Measurements from ENCODE around the gene PSIP1.

DNA sequence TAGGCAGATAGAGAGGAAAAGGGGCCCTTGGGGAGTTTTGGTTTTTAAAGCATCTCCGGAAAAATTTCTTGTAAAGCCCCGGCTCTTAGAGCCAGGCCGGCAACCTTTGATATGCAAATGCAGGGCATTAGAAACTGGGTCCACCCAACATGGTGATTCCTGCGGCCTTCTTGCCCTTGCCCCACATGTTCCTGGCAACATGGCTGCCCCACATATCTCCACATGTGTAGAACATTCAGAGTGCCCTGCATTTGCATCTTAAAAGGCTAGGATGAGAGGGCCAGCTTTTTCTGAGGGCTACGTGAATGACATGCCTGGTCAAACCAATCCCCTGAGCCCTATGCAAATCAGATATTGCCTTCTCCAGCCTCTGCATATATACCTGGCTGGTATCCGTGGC, 93.1 kb downstream of the PSIP1 start:
- TF ChIP-seq, protein P1, sequence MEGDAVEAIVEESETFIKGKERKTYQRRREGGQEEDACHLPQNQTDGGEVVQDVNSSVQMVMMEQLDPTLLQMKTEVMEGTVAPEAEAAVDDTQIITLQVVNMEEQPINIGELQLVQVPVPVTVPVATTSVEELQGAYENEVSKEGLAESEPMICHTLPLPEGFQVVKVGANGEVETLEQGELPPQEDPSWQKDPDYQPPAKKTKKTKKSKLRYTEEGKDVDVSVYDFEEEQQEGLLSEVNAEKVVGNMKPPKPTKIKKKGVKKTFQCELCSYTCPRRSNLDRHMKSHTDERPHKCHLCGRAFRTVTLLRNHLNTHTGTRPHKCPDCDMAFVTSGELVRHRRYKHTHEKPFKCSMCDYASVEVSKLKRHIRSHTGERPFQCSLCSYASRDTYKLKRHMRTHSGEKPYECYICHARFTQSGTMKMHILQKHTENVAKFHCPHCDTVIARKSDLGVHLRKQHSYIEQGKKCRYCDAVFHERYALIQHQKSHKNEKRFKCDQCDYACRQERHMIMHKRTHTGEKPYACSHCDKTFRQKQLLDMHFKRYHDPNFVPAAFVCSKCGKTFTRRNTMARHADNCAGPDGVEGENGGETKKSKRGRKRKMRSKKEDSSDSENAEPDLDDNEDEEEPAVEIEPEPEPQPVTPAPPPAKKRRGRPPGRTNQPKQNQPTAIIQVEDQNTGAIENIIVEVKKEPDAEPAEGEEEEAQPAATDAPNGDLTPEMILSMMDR (IDR thresholded peaks at IDR 0.05) = no peak
- TF ChIP-seq POLR2A (IDR thresholded peaks at IDR 0.05) = no peak
